Type B pancreatic cell (in vitro differentiated cells): Measurements from ENCODE around the gene CLMP. TPM values are rescaled to one million over a fixed set of nuclear protein-coding genes. Genes with fewer than 3 reads are reported as not detected.
A peak's percentile ranks its signal among the peaks of the same experiment; 100 is the strongest.

Experiments used
- DNase-seq: peaks from one replicate; pipeline ENCODE4 v3.0.0; 2021; ENCODE audit warnings: mixed read lengths; ENCODE audit not compliant: unreplicated experiment; ENCODE audit errors: extremely low spot score
- H3K27ac Mint-ChIP-seq: 2 replicates; pipeline ENCODE4 v1.8.0; 2021; ENCODE audit warnings: mild to moderate bottlenecking, mixed read lengths
- H3K27me3 Mint-ChIP-seq: 2 replicates; pipeline ENCODE4 v1.8.0; 2021; ENCODE audit warnings: mixed read lengths
- H3K36me3 Mint-ChIP-seq: 2 replicates; pipeline ENCODE4 v1.8.0; 2021; ENCODE audit warnings: mixed read lengths
- H3K4me1 Mint-ChIP-seq: one replicate; pipeline ENCODE4 v1.8.0; 2021; ENCODE audit warnings: mixed read lengths; ENCODE audit not compliant: unreplicated experiment
- H3K4me3 Mint-ChIP-seq: 2 replicates; pipeline ENCODE4 v1.8.0; 2021; ENCODE audit warnings: mild to moderate bottlenecking, mixed read lengths
- H3K9me3 Mint-ChIP-seq: 2 replicates; pipeline ENCODE4 v1.8.0; 2021; ENCODE audit warnings: mixed read lengths
- total RNA-seq: library from RNA; stranded (reverse); gene quantifications from 2 replicates; pipeline ENCODE4 v1.2.1, GENCODE V29; 2021; ENCODE audit warnings: low replicate concordance
- TF ChIP-seq, protein P1 (sequence below): fragments of 200-600 bp; sonication (generic); conservative IDR thresholded peaks from 2 replicates; pipeline ENCODE4 v1.5.0; 2021; ENCODE audit warnings: antibody characterized with exemption, mild to moderate bottlenecking

CLMP gene
- total RNA-seq, 1 donor from 2014 or later = 65.7 TPM

DNA sequence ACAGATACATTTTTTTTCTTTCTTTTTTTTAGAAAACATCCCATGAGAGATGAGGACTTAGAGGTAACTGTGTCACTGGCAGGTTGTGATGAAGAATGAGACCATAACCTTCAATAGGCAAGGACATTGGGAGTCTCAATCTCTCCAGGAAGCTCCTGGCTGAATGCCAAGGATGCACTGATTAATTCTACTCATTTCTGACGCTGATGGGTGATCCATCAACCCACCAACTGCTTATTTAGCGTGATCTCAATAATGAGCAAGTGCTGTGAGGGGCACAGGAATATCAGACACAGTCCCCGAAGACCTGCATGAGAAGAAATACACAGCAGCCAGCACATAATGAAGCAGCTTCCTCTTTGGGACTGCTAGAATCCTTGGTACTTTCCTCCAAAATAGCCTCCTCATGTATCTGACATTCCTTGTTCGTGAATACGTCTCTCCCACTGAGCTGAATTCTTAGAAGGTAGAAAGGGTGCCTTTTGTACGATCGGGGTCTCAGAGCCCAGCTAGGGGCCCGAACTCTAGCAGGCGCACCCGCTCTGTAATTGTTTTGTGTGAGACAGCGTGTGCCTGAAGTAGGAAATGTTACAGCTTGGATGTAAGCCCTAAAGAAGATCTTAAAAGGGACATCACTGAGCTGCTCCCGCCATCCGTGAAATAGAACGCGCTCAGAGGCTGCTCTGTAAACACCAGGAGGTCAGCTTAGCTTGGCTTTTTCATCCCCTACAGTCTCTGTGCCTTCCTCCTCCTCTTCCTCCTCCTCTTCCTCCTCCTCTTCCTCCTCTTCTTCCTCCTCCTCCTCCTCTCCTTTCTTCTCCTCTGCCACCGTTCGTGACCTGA lies 7.2 kb downstream of the CLMP start:
- peak overlapping the region; percentile 79 for H3K4me3 Mint-ChIP-seq
- H3K4me1 Mint-ChIP-seq = peaks cover 47% of the 10 kb centered on the region
- H3K36me3 Mint-ChIP-seq = peaks cover 24% of the 10 kb centered on the region
- H3K9me3 Mint-ChIP-seq = no peaks in the 10 kb centered on the region
- peaks cover 47% of the 10 kb centered on the region for H3K27me3 Mint-ChIP-seq
- no peak for DNase-seq
- peak overlapping the region; percentile 62 for H3K27ac Mint-ChIP-seq
- TF ChIP-seq, protein P1, sequence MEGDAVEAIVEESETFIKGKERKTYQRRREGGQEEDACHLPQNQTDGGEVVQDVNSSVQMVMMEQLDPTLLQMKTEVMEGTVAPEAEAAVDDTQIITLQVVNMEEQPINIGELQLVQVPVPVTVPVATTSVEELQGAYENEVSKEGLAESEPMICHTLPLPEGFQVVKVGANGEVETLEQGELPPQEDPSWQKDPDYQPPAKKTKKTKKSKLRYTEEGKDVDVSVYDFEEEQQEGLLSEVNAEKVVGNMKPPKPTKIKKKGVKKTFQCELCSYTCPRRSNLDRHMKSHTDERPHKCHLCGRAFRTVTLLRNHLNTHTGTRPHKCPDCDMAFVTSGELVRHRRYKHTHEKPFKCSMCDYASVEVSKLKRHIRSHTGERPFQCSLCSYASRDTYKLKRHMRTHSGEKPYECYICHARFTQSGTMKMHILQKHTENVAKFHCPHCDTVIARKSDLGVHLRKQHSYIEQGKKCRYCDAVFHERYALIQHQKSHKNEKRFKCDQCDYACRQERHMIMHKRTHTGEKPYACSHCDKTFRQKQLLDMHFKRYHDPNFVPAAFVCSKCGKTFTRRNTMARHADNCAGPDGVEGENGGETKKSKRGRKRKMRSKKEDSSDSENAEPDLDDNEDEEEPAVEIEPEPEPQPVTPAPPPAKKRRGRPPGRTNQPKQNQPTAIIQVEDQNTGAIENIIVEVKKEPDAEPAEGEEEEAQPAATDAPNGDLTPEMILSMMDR = no peak

DNA sequence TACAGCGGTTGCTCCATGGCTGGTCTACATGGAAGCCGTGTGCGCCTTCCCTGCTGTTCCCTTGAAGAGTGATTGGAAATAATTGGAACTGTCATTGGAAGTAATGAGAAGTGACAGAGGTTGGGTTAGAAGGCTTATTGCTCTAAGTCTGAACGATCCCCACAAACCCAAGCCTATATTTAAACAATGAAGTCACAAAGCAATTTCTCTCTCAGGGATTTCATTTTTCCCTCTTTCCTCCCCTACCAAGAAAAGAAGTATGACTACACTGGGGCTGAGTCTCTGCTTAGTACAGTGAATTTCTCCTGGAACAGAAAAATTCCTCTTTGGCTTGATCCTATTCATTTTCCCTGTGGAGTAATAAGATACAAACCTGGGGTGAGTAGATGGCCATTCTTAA lies 7.8 kb downstream of the CLMP start:
- H3K27me3 Mint-ChIP-seq = peaks cover 41% of the 10 kb centered on the region
- H3K4me3 Mint-ChIP-seq = peak overlapping the region; percentile 79
- no peaks in the 10 kb centered on the region for H3K9me3 Mint-ChIP-seq
- peaks cover 47% of the 10 kb centered on the region for H3K4me1 Mint-ChIP-seq
- TF ChIP-seq, protein P1 = no peak
- peaks cover 23% of the 10 kb centered on the region for H3K36me3 Mint-ChIP-seq
- DNase-seq = no peak
- no peak overlapping the region for H3K27ac Mint-ChIP-seq

DNA sequence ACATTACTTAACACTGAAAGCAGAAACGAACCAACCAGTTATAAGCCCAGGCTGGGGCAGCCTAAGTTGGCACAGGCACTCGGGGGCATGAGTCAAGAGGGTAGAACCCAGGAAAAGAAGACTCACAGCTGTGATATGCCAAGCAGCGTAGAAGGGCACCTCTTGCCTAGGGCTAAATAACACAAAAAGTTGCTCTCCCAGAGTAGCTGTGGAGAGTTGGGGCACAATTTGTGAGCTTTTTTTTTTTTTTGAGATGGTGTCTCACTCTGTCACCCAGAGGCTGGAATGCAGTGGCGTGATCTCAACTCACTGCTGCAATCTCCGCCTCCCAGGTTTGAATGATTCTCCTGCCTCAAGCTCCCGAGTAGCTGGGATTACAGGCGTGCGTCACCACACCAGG lies 8.8 kb downstream of the CLMP start:
- H3K27me3 Mint-ChIP-seq = peaks cover 37% of the 10 kb centered on the region
- H3K27ac Mint-ChIP-seq = no peak overlapping the region
- TF ChIP-seq, protein P1 = no peak
- DNase-seq = no peak
- H3K4me1 Mint-ChIP-seq = peaks cover 52% of the 10 kb centered on the region
- no peaks in the 10 kb centered on the region for H3K9me3 Mint-ChIP-seq
- H3K36me3 Mint-ChIP-seq = peaks cover 21% of the 10 kb centered on the region
- no peak overlapping the region for H3K4me3 Mint-ChIP-seq

DNA sequence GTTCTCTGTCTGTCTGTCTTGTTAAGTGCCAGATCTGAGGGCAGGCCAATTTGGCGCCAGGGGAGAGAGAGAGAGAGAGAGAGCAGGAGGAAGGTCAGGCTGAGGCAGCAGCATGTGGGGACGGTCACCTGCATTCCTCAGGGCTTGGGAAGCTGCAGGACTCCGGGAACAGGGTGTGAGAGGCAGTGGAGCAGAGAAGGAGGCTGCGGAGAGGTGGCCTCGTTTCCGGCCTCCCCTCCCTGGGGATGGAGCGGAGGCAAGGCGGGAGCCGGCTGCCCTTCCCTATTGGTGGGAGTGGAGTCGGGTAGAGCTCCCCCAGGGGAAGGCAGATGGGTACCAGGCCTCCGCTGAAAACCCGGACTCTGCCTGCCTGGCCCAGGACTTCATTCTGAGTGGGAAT lies 9.7 kb downstream of the CLMP start:
- Mint-ChIP-seq H3K36me3 (peaks cover 23% of the 10 kb centered on the region), H3K4me3 (peak overlapping the region; percentile 22), H3K27ac (peak overlapping the region; percentile 0), H3K27me3 (peaks cover 31% of the 10 kb centered on the region), H3K4me1 (peaks cover 60% of the 10 kb centered on the region), H3K9me3 (peaks cover 4% of the 10 kb centered on the region)
- no peak for DNase-seq
- TF ChIP-seq, protein P1 = no peak

GRCh38 chr11:123184531-123184930 lies 10.5 kb downstream of the CLMP start:
- H3K36me3 Mint-ChIP-seq = peaks cover 24% of the 10 kb centered on the region

More at GRCh38 chr11:123184531-123184930, 10.5 kb downstream of the CLMP start:
- Mint-ChIP-seq H3K4me3 (peak overlapping the region; percentile 11), H3K9me3 (peaks cover 4% of the 10 kb centered on the region), H3K27me3 (peaks cover 31% of the 10 kb centered on the region), H3K4me1 (peaks cover 68% of the 10 kb centered on the region), H3K27ac (peak overlapping the region; percentile 0)
- TF ChIP-seq, protein P1 = no peak
- DNase-seq = no peak
